Non-pigmented ciliary epithelial cell (primary cell): ENCODE measurements around the gene RIC3.

Source experiments
- DNase-seq: peaks from one replicate; pipeline ENCODE4 v3.0.0-alpha.2; 2010; ENCODE audit warnings: low read depth

RIC3 gene

GRCh38 chr11:8168485-8169257 is at the start of gene RIC3:
RIC3 (minus strand) TSS chr11:8169025; CDS start chr11:8168989, 36 bp downstream.
- DNase-seq: no peak

- no peak for DNase-seq
Measured at GRCh38 chr11:8218409-8218808, 49.6 kb upstream of the RIC3 start.

GRCh38 chr11:8217926-8218325 is 49.1 kb upstream of the RIC3 start:
- no peak for DNase-seq

GRCh38 chr11:8217136-8217535 is 48.3 kb upstream of the RIC3 start:
- no peak for DNase-seq

GRCh38 chr11:8213376-8213775 is 44.6 kb upstream of the RIC3 start:
- DNase-seq: no peak

- DNase-seq: no peak
Measured at GRCh38 chr11:8209208-8209807, 40.5 kb upstream of the RIC3 start.

GRCh38 chr11:8207080-8208000 is 38.5 kb upstream of the RIC3 start:
- no peak for DNase-seq

GRCh38 chr11:8206251-8207079 is 37.6 kb upstream of the RIC3 start:
- DNase-seq: no peak

- no peak for DNase-seq
Measured at GRCh38 chr11:8205566-8205965, 36.7 kb upstream of the RIC3 start.

GRCh38 chr11:8204596-8204995 is 35.8 kb upstream of the RIC3 start:
- DNase-seq: no peak

- DNase-seq: no peak
Measured at GRCh38 chr11:8204025-8204424, 35.2 kb upstream of the RIC3 start.

- DNase-seq: no peak
Measured at GRCh38 chr11:8203414-8203715, 34.5 kb upstream of the RIC3 start.

GRCh38 chr11:8202516-8203413 is 33.9 kb upstream of the RIC3 start:
- no peak for DNase-seq

- no peak for DNase-seq
Measured at GRCh38 chr11:8201644-8202365, 33.0 kb upstream of the RIC3 start.

GRCh38 chr11:8199676-8200075 is 30.9 kb upstream of the RIC3 start:
- DNase-seq: no peak

- no peak for DNase-seq
Measured at GRCh38 chr11:8196749-8197148, 27.9 kb upstream of the RIC3 start.

GRCh38 chr11:8194956-8195355 is 26.1 kb upstream of the RIC3 start:
- no peak for DNase-seq

- no peak for DNase-seq
Measured at GRCh38 chr11:8192896-8193209, 24.0 kb upstream of the RIC3 start.

- peak; percentile 27 for DNase-seq
Measured at GRCh38 chr11:8192016-8192895, 23.4 kb upstream of the RIC3 start.
